ENCODE data around the gene ENTR1.

DNA sequence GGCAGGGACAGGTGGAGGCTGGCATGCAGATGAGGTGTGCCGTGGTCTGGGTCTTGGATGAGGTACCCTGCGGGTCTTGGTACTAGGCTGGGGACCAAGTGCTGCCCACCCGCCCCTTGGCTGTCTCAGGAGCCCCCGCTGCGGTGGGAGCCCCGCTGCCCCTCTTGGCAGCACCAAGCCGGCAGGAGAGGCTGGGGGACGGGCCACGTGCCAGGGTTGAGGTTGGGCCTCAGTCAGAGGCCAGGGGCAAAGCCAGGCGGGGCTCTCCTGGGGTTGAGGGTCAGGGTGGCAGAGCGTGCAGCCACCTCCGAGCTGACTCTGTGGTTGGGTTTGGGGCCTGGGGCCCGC is 38.9 kb downstream of the ENTR1 start:
- no peak for TF ChIP-seq CTCF (IDR thresholded peaks at IDR 0.05)
- no peak for TF ChIP-seq EZH2 (IDR thresholded peaks at IDR 0.05; ENCODE audit: borderline replicate concordance, insufficient read depth, low read depth, low read length, poor library complexity, severe bottlenecking)

Measured in B cell (primary cell).